Stimulated activated CD8-positive, alpha-beta memory T cell treated with anti-CD3 and anti-CD28 coated beads, Interleukin-12 subunit alpha, Interleukin-12 subunit beta, amount 100 ng/mL, for 24 hours (primary cell): ENCODE results near the gene ATAD3A.
"Not testable (repeated sequence)": the region's sequence is repeated elsewhere in the genome, so short reads cannot be mapped to it uniquely, and the experiment has no call there.

Experiments
- DNase-seq: peaks from one replicate; pipeline ENCODE4 v3.0.0-alpha.2; 2020; ENCODE audit errors: extremely low read depth

Gene ATAD3A

GRCh38 chr1:1489861-1490260 is 22.1 kb upstream of the ATAD3A start:
- DNase-seq = no peak

- DNase-seq = no peak
Measured at GRCh38 chr1:1490633-1491230, 21.2 kb upstream of the ATAD3A start.

GRCh38 chr1:1491601-1492000 is 20.4 kb upstream of the ATAD3A start:
- DNase-seq = no peak

- not testable (repeated sequence) for DNase-seq
Measured at GRCh38 chr1:1494311-1494710, 17.7 kb upstream of the ATAD3A start.

- not testable (repeated sequence) for DNase-seq
Measured at GRCh38 chr1:1495461-1495975, 16.4 kb upstream of the ATAD3A start.

- DNase-seq = not testable (repeated sequence)
Measured at GRCh38 chr1:1504777-1505365, 7.1 kb upstream of the ATAD3A start.

- DNase-seq = not testable (repeated sequence)
Measured at GRCh38 chr1:1505366-1505798, 6.6 kb upstream of the ATAD3A start.

- DNase-seq = not testable (repeated sequence)
Measured at GRCh38 chr1:1505801-1506200, 6.2 kb upstream of the ATAD3A start.

GRCh38 chr1:1507305-1507704 is 4.7 kb upstream of the ATAD3A start:
- DNase-seq = no peak

GRCh38 chr1:1508775-1509464 is 3.0 kb upstream of the ATAD3A start:
- DNase-seq = not testable (repeated sequence)

GRCh38 chr1:1509465-1509850 is 2.5 kb upstream of the ATAD3A start:
- DNase-seq = not testable (repeated sequence)

GRCh38 chr1:1510912-1511532 is 940 bp upstream of the ATAD3A start:
- DNase-seq = no peak

- DNase-seq = not testable (repeated sequence)
Measured at GRCh38 chr1:1512425-1512824, 463 bp downstream of the ATAD3A start.

GRCh38 chr1:1513675-1514074 is 1.7 kb downstream of the ATAD3A start:
- DNase-seq = not testable (repeated sequence)

- not testable (repeated sequence) for DNase-seq
Measured at GRCh38 chr1:1514376-1514775, 2.4 kb downstream of the ATAD3A start.

- not testable (repeated sequence) for DNase-seq
Measured at GRCh38 chr1:1516923-1517322, 5.0 kb downstream of the ATAD3A start.

- no peak for DNase-seq
Measured at GRCh38 chr1:1517973-1518620, 6.1 kb downstream of the ATAD3A start.

- not testable (repeated sequence) for DNase-seq
Measured at GRCh38 chr1:1518621-1519007, 6.7 kb downstream of the ATAD3A start.

GRCh38 chr1:1519805-1520505 is 8.0 kb downstream of the ATAD3A start:
- DNase-seq = not testable (repeated sequence)

GRCh38 chr1:1521331-1521730 is 9.4 kb downstream of the ATAD3A start:
- no peak for DNase-seq

GRCh38 chr1:1522536-1522935 is 10.6 kb downstream of the ATAD3A start:
- DNase-seq = not testable (repeated sequence)
